Tibial nerve (tissue), 4 donors: ENCODE results near the gene ANKZF1. TPM values are rescaled to one million over a fixed set of nuclear protein-coding genes. Genes with fewer than 3 reads are reported as not detected.

Experiments
- DNase-seq, 2 donors: peaks; one replicate each; pipeline ENCODE4 v3.0.0-alpha.2; 2019; ENCODE audit warnings: low spot score in 2 of 2
- H3K27ac ChIP-seq, 4 donors: fragments of 200-600 bp; sonication (generic) in 3 of 4; one replicate each; pipeline ENCODE4 v1.5.1; 2017 to 2019; ENCODE audit warnings: mild to moderate bottlenecking in 1 of 4
- H3K27me3 ChIP-seq, 2 donors: fragments of 200-600 bp; sonication (generic) in 1 of 2; one replicate each; pipeline versions ENCODE4 v1.5.1 to v1.6.0; 2017 to 2019
- H3K36me3 ChIP-seq, 3 donors: fragments of 200-600 bp; sonication (generic); one replicate each; pipeline ENCODE4 v1.5.1; 2018 to 2019
- H3K4me1 ChIP-seq, 4 donors: fragments of 200-600 bp; sonication (generic) in 3 of 4; one replicate each; pipeline ENCODE4 v1.5.1; 2017 to 2019
- H3K4me3 ChIP-seq, 4 donors: fragments of 200-600 bp; sonication (generic) in 3 of 4; one replicate each; pipeline ENCODE4 v1.5.1; 2017 to 2019; ENCODE audit warnings: mild to moderate bottlenecking in 1 of 4, moderate library complexity in 1 of 4
- H3K9me3 ChIP-seq, 4 donors: fragments of 200-600 bp; sonication (generic) in 3 of 4; one replicate each; pipeline ENCODE4 v1.5.1; 2017 to 2019
- CTCF ChIP-seq, 5 experiments: fragments of 200-600 bp in 3 of 5; fragments of 450-650 bp in 2 of 5; sonication (generic) in 3 of 5; IDR thresholded peaks; one replicate each; pipeline ENCODE4 v1.5.1; 2016 to 2019; ENCODE audit warnings: antibody characterized with exemption in 5 of 5, mild to moderate bottlenecking in 3 of 5, moderate library complexity in 2 of 5
- EP300 ChIP-seq, 2 donors: sonication (generic); formaldehyde crosslinking; IDR thresholded peaks; one replicate each; pipeline ENCODE4 v1.6.1; 2017; ENCODE audit warnings: antibody characterized with exemption in 2 of 2, mild to moderate bottlenecking in 1 of 2
- POLR2A ChIP-seq, 2 donors: fragments of 450-650 bp; IDR thresholded peaks; one replicate each; pipeline ENCODE4 v1.6.1; 2017; ENCODE audit warnings: antibody characterized with exemption in 2 of 2, mild to moderate bottlenecking in 2 of 2, moderate library complexity in 2 of 2
- whole genome bisulfite sequencing, 2 donors: methylation state at CpG; one replicate each; pipeline ENCODE4 v1.1.5; 2018; 5-methylcytosine and 5-hydroxymethylcytosine counted together
- total RNA-seq, 4 donors: library from RNA; depleted of rRNA; stranded (reverse); fragments of >200 nt; gene quantifications; one replicate each; pipeline ENCODE4 v1.1.0, GENCODE V29; 2016

Gene ANKZF1
- total RNA-seq, 4 donors from 2014 or later: 84.5 to 106 (median 97.6) TPM

GRCh38 chr2:219206328-219207133 is 23.1 kb upstream of the ANKZF1 start, which contains the start of gene ZFAND2B:
Gene ZFAND2B, plus strand, starts transcription at chr2:219206782. Its CDS starts 206 bp downstream, at chr2:219206988.
- peaks cover 0 to 37% (median 9%) of the 10 kb centered on the region in 3 donors for H3K36me3 ChIP-seq

GRCh38 chr2:219207134-219207883 is 22.3 kb upstream of the ANKZF1 start:
- H3K36me3 ChIP-seq: peaks cover 0 to 43% (median 9%) of the 10 kb centered on the region in 3 donors
- DNase-seq: peak in 1 of 2 donors; percentile 78
- peak overlapping the region; percentile 97 to 99 (median 98) for H3K27ac ChIP-seq
- 15 to 18% methylated on average over 19 to 22 of the region's 22 CpGs for WGBS, 2 donors
- H3K9me3 ChIP-seq: no peaks in the 10 kb centered on the region
- peaks cover 0 to 23% (median 12%) of the 10 kb centered on the region in 4 donors for H3K4me1 ChIP-seq
- peak overlapping the region; percentile 68 to 82 (median 76) for H3K4me3 ChIP-seq
- TF ChIP-seq EP300 (IDR thresholded peaks at IDR 0.05) (no peak), POLR2A (IDR thresholded peaks at IDR 0.05) (no peak), CTCF (IDR thresholded peaks at IDR 0.05) (no peak)
- no peaks in the 10 kb centered on the region for H3K27me3 ChIP-seq

More at GRCh38 chr2:219206328-219207133, 23.1 kb upstream of the ANKZF1 start, which contains the start of gene ZFAND2B:
- peak within 1 kb of the TSS; percentile 97 to 99 (median 98) for H3K27ac ChIP-seq
- H3K9me3 ChIP-seq: no peaks in the 10 kb centered on the region
- no peaks in the 10 kb centered on the region for H3K27me3 ChIP-seq
- 1 to 2% methylated on average over 25 to 40 of the region's 76 CpGs for WGBS, 2 donors
- peaks cover 0 to 23% (median 12%) of the 10 kb centered on the region in 4 donors for H3K4me1 ChIP-seq
- H3K4me3 ChIP-seq: peak within 1 kb of the TSS; percentile 68 to 82 (median 76)
- peak; percentile 90 to 93 for DNase-seq
- peak in 1 of 2 donors; percentile 99 for TF ChIP-seq EP300 (IDR thresholded peaks at IDR 0.05)
- peak; percentile 95 to 99 for TF ChIP-seq POLR2A (IDR thresholded peaks at IDR 0.05)
- peak in 2 of 5 experiments; percentile 65 to 68 for TF ChIP-seq CTCF (IDR thresholded peaks at IDR 0.05)

GRCh38 chr2:219207884-219208740 is 21.5 kb upstream of the ANKZF1 start:
- Histone ChIP-seq H3K4me1 (peaks cover 0 to 23% (median 12%) of the 10 kb centered on the region in 4 donors), H3K27me3 (no peaks in the 10 kb centered on the region), H3K27ac (peak overlapping the region in 3 of 4 donors; percentile 97 to 99 (median 99)), H3K9me3 (no peaks in the 10 kb centered on the region), H3K4me3 (peak overlapping the region in 2 of 4 donors; percentile 73 to 82), H3K36me3 (peaks cover 0 to 51% (median 13%) of the 10 kb centered on the region in 3 donors)
- WGBS, 2 donors: 70 to 76% methylated on average over 17 of the region's 17 CpGs
- no peak for DNase-seq
- TF ChIP-seq EP300 (IDR thresholded peaks at IDR 0.05) (no peak), CTCF (IDR thresholded peaks at IDR 0.05) (no peak), POLR2A (IDR thresholded peaks at IDR 0.05) (no peak)

GRCh38 chr2:219209236-219210195 is 20.1 kb upstream of the ANKZF1 start:
- Histone ChIP-seq H3K36me3 (peaks cover 0 to 65% (median 15%) of the 10 kb centered on the region in 3 donors), H3K4me1 (peaks cover 0 to 23% (median 12%) of the 10 kb centered on the region in 4 donors), H3K9me3 (no peaks in the 10 kb centered on the region), H3K4me3 (no peak overlapping the region), H3K27ac (peak overlapping the region in 2 of 4 donors; percentile 19 to 24), H3K27me3 (no peaks in the 10 kb centered on the region)
- TF ChIP-seq POLR2A (IDR thresholded peaks at IDR 0.05) (no peak), EP300 (IDR thresholded peaks at IDR 0.05) (no peak), CTCF (IDR thresholded peaks at IDR 0.05) (no peak)
- DNase-seq: no peak
- 77 to 78% methylated on average over 18 of the region's 18 CpGs for WGBS, 2 donors
